Activated CD4-positive, alpha-beta memory T cell treated with anti-CD3 and anti-CD28 coated beads for 36 hours (primary cell): ENCODE measurements around the gene FAM50B. TPM values are rescaled to one million over a fixed set of nuclear protein-coding genes. Genes with fewer than 3 reads are reported as not detected.

ENCODE experiments used
- CTCF ChIA-PET: fragments of 350-600 bp; sonication (Branson Sonifier 250); formaldehyde crosslinking; loops from one replicate; lab custom pipeline; 2021; ENCODE audit warnings: antibody characterized with exemption, inconsistent platforms; lab: Charles Lee
- POLR2A ChIA-PET: fragments of 350-600 bp; sonication (Branson Sonifier 250); formaldehyde crosslinking; loops from one replicate; lab custom pipeline; 2021; ENCODE audit warnings: antibody characterized with exemption; lab: Charles Lee
- DNase-seq: peaks from one replicate; pipeline ENCODE4 v3.0.0-alpha.2; 2020
- H3K27ac Mint-ChIP-seq: one replicate; pipeline ENCODE4 v1.8.0; 2021; ENCODE audit warnings: mixed read lengths
- H3K27me3 Mint-ChIP-seq: one replicate; pipeline ENCODE4 v1.8.0; 2021; ENCODE audit warnings: mixed read lengths
- H3K36me3 Mint-ChIP-seq: one replicate; pipeline ENCODE4 v1.8.0; 2021; ENCODE audit warnings: mixed read lengths
- H3K4me1 Mint-ChIP-seq: one replicate; pipeline ENCODE4 v1.8.0; 2021; ENCODE audit warnings: low read depth, mixed read lengths
- H3K4me3 Mint-ChIP-seq: one replicate; pipeline ENCODE4 v1.8.0; 2021; ENCODE audit warnings: mild to moderate bottlenecking, mixed read lengths
- H3K9me3 Mint-ChIP-seq: one replicate; pipeline ENCODE4 v1.8.0; 2021; ENCODE audit warnings: mixed read lengths
- intact Hi-C: fragments of 100-400 bp; cut with micrococcal nuclease; formaldehyde crosslinking; loops from one replicate; pipeline ENCODE4 v1.15.1; 2023
- total RNA-seq, 2 experiments: library from RNA; stranded (reverse); gene quantifications; one replicate each; pipeline ENCODE4 v1.2.3, GENCODE V29; 2021

Gene FAM50B
- total RNA-seq, 2 experiments from 2014 or later: 16.9 to 18.8 TPM

- H3K4me3 Mint-ChIP-seq: no peak overlapping the region
- CTCF ChIA-PET: no interaction called here
- DNase-seq: no peak
- POLR2A ChIA-PET: no interaction called here
- H3K27ac Mint-ChIP-seq: no peak overlapping the region
- no peaks in the 10 kb centered on the region for H3K9me3 Mint-ChIP-seq
- intact Hi-C loops: no loop called here
- H3K36me3 Mint-ChIP-seq: no peaks in the 10 kb centered on the region
- H3K27me3 Mint-ChIP-seq: peaks cover 5% of the 10 kb centered on the region
- peaks cover 3% of the 10 kb centered on the region for H3K4me1 Mint-ChIP-seq
These were observed 30.2 kb downstream of the FAM50B start for GRCh38 chr6:3879194-3879952.

- H3K27ac Mint-ChIP-seq: no peak overlapping the region
- H3K4me3 Mint-ChIP-seq: no peak overlapping the region
- ChIA-PET CTCF (no interaction called here), POLR2A (no interaction called here)
- peaks cover 3% of the 10 kb centered on the region for H3K4me1 Mint-ChIP-seq
- DNase-seq: no peak
- intact Hi-C loops: no loop called here
- H3K9me3 Mint-ChIP-seq: no peaks in the 10 kb centered on the region
- H3K27me3 Mint-ChIP-seq: peaks cover 5% of the 10 kb centered on the region
- no peaks in the 10 kb centered on the region for H3K36me3 Mint-ChIP-seq
These were observed 32.7 kb downstream of the FAM50B start for GRCh38 chr6:3881711-3882421.

GRCh38 chr6:3882431-3882830 lies 33.3 kb downstream of the FAM50B start:
- Mint-ChIP-seq H3K9me3 (no peaks in the 10 kb centered on the region), H3K4me3 (no peak overlapping the region), H3K36me3 (no peaks in the 10 kb centered on the region), H3K27me3 (peaks cover 5% of the 10 kb centered on the region), H3K4me1 (peaks cover 3% of the 10 kb centered on the region), H3K27ac (no peak overlapping the region)
- POLR2A ChIA-PET: no interaction called here
- no peak for DNase-seq
- CTCF ChIA-PET: no interaction called here
- intact Hi-C loops: no loop called here

GRCh38 chr6:3882866-3883265 lies 33.7 kb downstream of the FAM50B start:
- peaks cover 3% of the 10 kb centered on the region for H3K4me1 Mint-ChIP-seq
- POLR2A ChIA-PET: no interaction called here
- no peaks in the 10 kb centered on the region for H3K36me3 Mint-ChIP-seq
- intact Hi-C loops: no loop called here
- H3K27ac Mint-ChIP-seq: no peak overlapping the region
- CTCF ChIA-PET: interaction anchor here (1.3 kb wide), 1 partner anchor 150 kb away, joined by 3 read pairs; no protein-coding TSS in a partner anchor
- peaks cover 5% of the 10 kb centered on the region for H3K27me3 Mint-ChIP-seq
- H3K9me3 Mint-ChIP-seq: no peaks in the 10 kb centered on the region
- H3K4me3 Mint-ChIP-seq: no peak overlapping the region
- no peak for DNase-seq

- CTCF ChIA-PET: interaction anchor here (0.7 to 2.5 kb wide), 10 partner anchors 10 to 152 kb away, joined by 3 to 11 read pairs (median 4); no protein-coding TSS in a partner anchor
- H3K36me3 Mint-ChIP-seq: no peaks in the 10 kb centered on the region
- H3K4me3 Mint-ChIP-seq: no peak overlapping the region
- H3K9me3 Mint-ChIP-seq: no peaks in the 10 kb centered on the region
- intact Hi-C loops: no loop called here
- POLR2A ChIA-PET: no interaction called here
- H3K4me1 Mint-ChIP-seq: no peaks in the 10 kb centered on the region
- DNase-seq: no peak
- H3K27me3 Mint-ChIP-seq: peaks cover 5% of the 10 kb centered on the region
- no peak overlapping the region for H3K27ac Mint-ChIP-seq
These were observed 35.0 kb downstream of the FAM50B start for GRCh38 chr6:3884007-3884745.

- Mint-ChIP-seq H3K4me1 (no peaks in the 10 kb centered on the region), H3K4me3 (no peak overlapping the region), H3K27ac (no peak overlapping the region), H3K9me3 (no peaks in the 10 kb centered on the region), H3K27me3 (peaks cover 6% of the 10 kb centered on the region), H3K36me3 (no peaks in the 10 kb centered on the region)
- POLR2A ChIA-PET: no interaction called here
- intact Hi-C loops: no loop called here
- DNase-seq: no peak
- CTCF ChIA-PET: interaction anchor here (1.0 to 2.5 kb wide), 6 partner anchors 11 to 154 kb away, joined by 4 to 11 read pairs (median 5); no protein-coding TSS in a partner anchor
These were observed 36.3 kb downstream of the FAM50B start for GRCh38 chr6:3885262-3886036.

- POLR2A ChIA-PET: no interaction called here
- peak; percentile 20 for DNase-seq
- H3K27ac Mint-ChIP-seq: no peak overlapping the region
- H3K4me1 Mint-ChIP-seq: no peaks in the 10 kb centered on the region
- intact Hi-C loops: loop anchor here (1.0 kb wide), 2 partner anchors 139 to 145 kb away; no protein-coding TSS in a partner anchor
- H3K4me3 Mint-ChIP-seq: no peak overlapping the region
- H3K27me3 Mint-ChIP-seq: peaks cover 1% of the 10 kb centered on the region
- H3K36me3 Mint-ChIP-seq: no peaks in the 10 kb centered on the region
- H3K9me3 Mint-ChIP-seq: no peaks in the 10 kb centered on the region
- CTCF ChIA-PET: interaction anchor here (0.5 to 3.5 kb wide), 19 partner anchors 11 to 155 kb away, joined by 3 to 36 read pairs (median 4); partner anchors contain the start of gene FAM50B
These were observed 38.1 kb downstream of the FAM50B start for GRCh38 chr6:3887150-3887700.

GRCh38 chr6:3888153-3888957 lies 39.2 kb downstream of the FAM50B start:
- H3K27me3 Mint-ChIP-seq: peaks cover 1% of the 10 kb centered on the region
- no peak overlapping the region for H3K4me3 Mint-ChIP-seq
- no peaks in the 10 kb centered on the region for H3K4me1 Mint-ChIP-seq
- ChIA-PET CTCF (interaction anchor here (0.6 to 3.5 kb wide), 17 partner anchors 12 to 722 kb away, joined by 3 to 36 read pairs (median 4); partner anchors contain the start of gene FAM50B), POLR2A (no interaction called here)
- no peak for DNase-seq
- H3K9me3 Mint-ChIP-seq: no peaks in the 10 kb centered on the region
- no peak overlapping the region for H3K27ac Mint-ChIP-seq
- intact Hi-C loops: no loop called here
- H3K36me3 Mint-ChIP-seq: no peaks in the 10 kb centered on the region

- ChIA-PET POLR2A (no interaction called here), CTCF (interaction anchor here (3.5 kb wide), 2 partner anchors 40 to 141 kb away, joined by 26 to 36 read pairs; partner anchors contain the start of gene FAM50B)
- no peak overlapping the region for H3K4me3 Mint-ChIP-seq
- no peaks in the 10 kb centered on the region for H3K4me1 Mint-ChIP-seq
- DNase-seq: no peak
- H3K36me3 Mint-ChIP-seq: no peaks in the 10 kb centered on the region
- intact Hi-C loops: no loop called here
- peaks cover 1% of the 10 kb centered on the region for H3K27me3 Mint-ChIP-seq
- no peaks in the 10 kb centered on the region for H3K9me3 Mint-ChIP-seq
- H3K27ac Mint-ChIP-seq: no peak overlapping the region
These were observed 40.9 kb downstream of the FAM50B start for GRCh38 chr6:3890047-3890446.

- CTCF ChIA-PET: interaction anchor here (0.7 kb wide), 1 partner anchor 43 kb away, joined by 4 read pairs; the partner anchor contains the start of gene FAM50B
- Mint-ChIP-seq H3K27me3 (peaks cover 1% of the 10 kb centered on the region), H3K4me3 (no peak overlapping the region), H3K4me1 (no peaks in the 10 kb centered on the region), H3K36me3 (no peaks in the 10 kb centered on the region), H3K9me3 (no peaks in the 10 kb centered on the region), H3K27ac (no peak overlapping the region)
- POLR2A ChIA-PET: interaction anchor here (0.7 kb wide), 1 partner anchor 18 kb away, joined by 4 read pairs; no protein-coding TSS in a partner anchor
- intact Hi-C loops: no loop called here
- DNase-seq: no peak
These were observed 42.7 kb downstream of the FAM50B start for GRCh38 chr6:3891883-3892282.
